Cardiac fibroblast (primary cell): ENCODE results near the gene NMNAT2.

Source experiments
- DNase-seq, 2 donors: peaks; one replicate each; pipeline versions ENCODE4 v3.0.0 to v3.0.0-alpha.2; 2010; ENCODE audit warnings: low read depth in 2 of 2
- H3K4me3 ChIP-seq, 2 donors: replicated peaks in 1 of 2; 1 replicate in 1 of 2; 2 replicates in 1 of 2; pipeline ENCODE4 v1.5.1; 2011; ENCODE audit warnings: low read depth in 2 of 2, low read length in 2 of 2, mild to moderate bottlenecking in 2 of 2, moderate library complexity in 1 of 2
- CTCF ChIP-seq: IDR thresholded peaks from one replicate; pipeline ENCODE4 v1.5.1; 2011; ENCODE audit warnings: low read depth, mild to moderate bottlenecking, low read length, inconsistent platforms

NMNAT2 gene

GRCh38 chr1:183251101-183251958 is 166.8 kb downstream of the NMNAT2 start:
- no peak for TF ChIP-seq CTCF
- DNase-seq: no peak
- H3K4me3 ChIP-seq: no peak overlapping the region

GRCh38 chr1:183249941-183250452 is 168.2 kb downstream of the NMNAT2 start:
- DNase-seq: no peak
- H3K4me3 ChIP-seq: no peak overlapping the region
- no peak for TF ChIP-seq CTCF

- peak in 1 of 2 donors; percentile 13 for DNase-seq
- TF ChIP-seq CTCF: no peak
- no peak overlapping the region for H3K4me3 ChIP-seq
Observed at GRCh38 chr1:183248989-183249691, 169.0 kb downstream of the NMNAT2 start.

- no peak for DNase-seq
- TF ChIP-seq CTCF: no peak
- H3K4me3 ChIP-seq: no peak overlapping the region
Observed at GRCh38 chr1:183247931-183248330, 170.2 kb downstream of the NMNAT2 start.

GRCh38 chr1:183247484-183247883 is 170.7 kb downstream of the NMNAT2 start:
- no peak for TF ChIP-seq CTCF
- no peak overlapping the region for H3K4me3 ChIP-seq
- no peak for DNase-seq

GRCh38 chr1:183247066-183247465 is 171.1 kb downstream of the NMNAT2 start:
- TF ChIP-seq CTCF: no peak
- no peak for DNase-seq
- no peak overlapping the region for H3K4me3 ChIP-seq
